GM18873 (cell line): ENCODE results near the gene CEP170.
"Not testable (repeated sequence)": the region's sequence is repeated elsewhere in the genome, so short reads cannot be mapped to it uniquely, and the experiment has no call there.

ENCODE experiments used
- ATAC-seq: cut with Tn5 transposase; IDR thresholded peaks from one replicate; pipeline ENCODE4 v1.9.1; 2021; ENCODE audit warnings: mild to moderate bottlenecking, moderate library complexity, moderate number of reproducible peaks; ENCODE audit not compliant: unreplicated experiment, low FRiP score

CEP170 gene

GRCh38 chr1:243101551-243102050, 153.5 kb downstream of the CEP170 start:
- not testable (repeated sequence) for ATAC-seq

- not testable (repeated sequence) for ATAC-seq
These were observed 167.7 kb downstream of the CEP170 start for GRCh38 chr1:243087368-243087767.
